NCI-H187 (cell line): ENCODE results near the gene PCSK5.
"Not testable (repeated sequence)": the region's sequence is repeated elsewhere in the genome, so short reads cannot be mapped to it uniquely, and the experiment has no call there.

Experiments used
- DNase-seq, 2 experiments: peaks; one replicate each; lab custom pipeline; 2025; lab: John Stamatoyannopoulos, UW

The PCSK5 gene

GRCh38 chr9:76247426-76247825, 357.0 kb downstream of the PCSK5 start:
- no peak for DNase-seq

GRCh38 chr9:76249309-76249708, 358.8 kb downstream of the PCSK5 start:
- no peak for DNase-seq

- no peak for DNase-seq
Observed at GRCh38 chr9:76255781-76256455, 365.4 kb downstream of the PCSK5 start.

GRCh38 chr9:76257311-76257710, 366.8 kb downstream of the PCSK5 start:
- no peak for DNase-seq

- no peak for DNase-seq
Observed at GRCh38 chr9:76266649-76267283, 376.3 kb downstream of the PCSK5 start.

- DNase-seq = no peak
Observed at GRCh38 chr9:76267284-76267652, 376.8 kb downstream of the PCSK5 start.

GRCh38 chr9:76269789-76270188, 379.3 kb downstream of the PCSK5 start:
- no peak for DNase-seq

GRCh38 chr9:76271755-76272154, 381.3 kb downstream of the PCSK5 start:
- DNase-seq = no peak

- no peak for DNase-seq
Observed at GRCh38 chr9:76289042-76289441, 398.6 kb downstream of the PCSK5 start.

- no peak for DNase-seq
Observed at GRCh38 chr9:76289703-76290102, 399.2 kb downstream of the PCSK5 start.

- DNase-seq = no peak
Observed at GRCh38 chr9:76290555-76290954, 400.1 kb downstream of the PCSK5 start.

- DNase-seq = no peak
Observed at GRCh38 chr9:76292246-76292645, 401.8 kb downstream of the PCSK5 start.

GRCh38 chr9:76292658-76293057, 402.2 kb downstream of the PCSK5 start:
- DNase-seq = no peak

- no peak for DNase-seq
Observed at GRCh38 chr9:76294301-76294700, 403.8 kb downstream of the PCSK5 start.

GRCh38 chr9:76296561-76297310, 406.3 kb downstream of the PCSK5 start:
- DNase-seq = no peak

- DNase-seq = peak in 1 of 2 experiments; percentile 1
Observed at GRCh38 chr9:76297721-76298239, 407.3 kb downstream of the PCSK5 start.

GRCh38 chr9:76298521-76299144, 408.2 kb downstream of the PCSK5 start:
- DNase-seq = no peak

- no peak for DNase-seq
Observed at GRCh38 chr9:76302543-76302942, 412.1 kb downstream of the PCSK5 start.

GRCh38 chr9:76302947-76303550, 412.6 kb downstream of the PCSK5 start:
- DNase-seq = no peak

GRCh38 chr9:76307047-76307446, 416.6 kb downstream of the PCSK5 start:
- DNase-seq = not testable (repeated sequence)

GRCh38 chr9:76310577-76310976, 420.1 kb downstream of the PCSK5 start:
- DNase-seq = no peak

GRCh38 chr9:76310991-76311390, 420.5 kb downstream of the PCSK5 start:
- DNase-seq = no peak
